Lung (tissue), 12 donors: ENCODE measurements around the gene HSPA1B. TPM values are rescaled to one million over a fixed set of nuclear protein-coding genes. Genes with fewer than 3 reads are reported as not detected.
"Not testable (repeated sequence)": the region's sequence is repeated elsewhere in the genome, so short reads cannot be mapped to it uniquely, and the experiment has no call there.

Source experiments
- ATAC-seq: fragments of 200-7000 bp; cut with Tn5 transposase; one replicate; pipeline ENCODE4 v1.9.1; 2020; ENCODE audit warnings: moderate number of reproducible peaks; ENCODE audit not compliant: insufficient read depth, low FRiP score
- DNase-seq, 3 donors: peaks; one replicate each; pipeline ENCODE4 v3.0.0-alpha.2; 2013 to 2017
- H3K27ac ChIP-seq, 2 donors: one replicate each; pipeline ENCODE4 v1.5.1; 2013; ENCODE audit warnings: mild to moderate bottlenecking in 2 of 2, moderate library complexity in 2 of 2, control low read depth in 1 of 2, inconsistent platforms in 1 of 2, low read depth in 1 of 2, low read length in 1 of 2
- H3K27me3 ChIP-seq, 3 donors: one replicate each; pipeline ENCODE4 v1.5.1; 2013; ENCODE audit warnings: low read length in 2 of 3; ENCODE audit not compliant: control insufficient read depth in 3 of 3, insufficient read depth in 3 of 3
- H3K36me3 ChIP-seq, 4 donors: one replicate each; pipeline ENCODE4 v1.5.1; 2013; ENCODE audit warnings: low read length in 4 of 4, mild to moderate bottlenecking in 1 of 4, moderate library complexity in 1 of 4; ENCODE audit not compliant: control insufficient read depth in 4 of 4, insufficient read depth in 4 of 4
- H3K4me1 ChIP-seq, 5 donors: one replicate each; pipeline ENCODE4 v1.5.1; 2013; ENCODE audit warnings: low read length in 5 of 5, mild to moderate bottlenecking in 2 of 5, moderate library complexity in 1 of 5; ENCODE audit not compliant: control insufficient read depth in 5 of 5, insufficient read depth in 5 of 5
- H3K4me3 ChIP-seq: one replicate; pipeline ENCODE4 v1.5.1; 2013; ENCODE audit warnings: mild to moderate bottlenecking, control low read depth, moderate library complexity
- H3K9ac ChIP-seq, 2 donors: one replicate each; pipeline ENCODE4 v1.5.1; 2013; ENCODE audit warnings: low read length in 2 of 2, control low read depth in 1 of 2; ENCODE audit not compliant: insufficient read depth in 1 of 2
- H3K9me3 ChIP-seq, 4 donors: one replicate each; pipeline ENCODE4 v1.5.1; 2013; ENCODE audit warnings: low read length in 3 of 4, mild to moderate bottlenecking in 1 of 4, moderate library complexity in 1 of 4; ENCODE audit not compliant: control insufficient read depth in 4 of 4, insufficient read depth in 3 of 4
- CTCF ChIP-seq: IDR thresholded peaks from 2 replicates; pipeline ENCODE4 v1.5.1; 2012; ENCODE audit warnings: mild to moderate bottlenecking; ENCODE audit errors: control extremely low read depth, extremely low read depth
- WGBS, 2 donors: extraction: QIAGEN DNeasy Blood & Tissue Kit; methylation state at CpG; one replicate each; pipeline ENCODE4 v1.1.7; 2013; 5-methylcytosine and 5-hydroxymethylcytosine counted together
- polyA plus RNA-seq, 2 donors: library from polyadenylated mRNA; stranded (reverse); fragments of 200-250 nt; gene quantifications; one replicate each; pipeline ENCODE4 v1.2.1, GENCODE V29; 2013
- total RNA-seq, 2 donors: library from RNA; depleted of rRNA in 1 of 2; stranded (reverse); fragments of >200 nt in 1 of 2; gene quantifications; one replicate each; pipeline ENCODE4 v1.2.1, GENCODE V29; 2014 to 2021
- donor health status: control.
- donor health status: control.
- donor health status: Bipolar disorder and iron deficiency.
- donor health status: healthy.
- donor health status: DM: yes; HTN: yes; CAD: no.

Gene HSPA1B
- total and polyA plus RNA-seq, 4 donors = 33.2 to 1,377 (median 99.4) TPM

GRCh38 chr6:31796993-31797385, 30.5 kb upstream of the HSPA1B start:
- TF ChIP-seq CTCF = no peak
- 86 to 87% methylated on average over 2 of the region's 2 CpGs for WGBS, 2 donors
- no peaks in the 10 kb centered on the region for H3K27me3 ChIP-seq
- no peak overlapping the region for H3K4me3 ChIP-seq
- peaks cover 0 to 12% (median 10%) of the 10 kb centered on the region in 4 donors for H3K36me3 ChIP-seq
- ATAC-seq (no peak), DNase-seq (no peak)
- H3K27ac ChIP-seq = no peak overlapping the region
- no peak overlapping the region for H3K9ac ChIP-seq
- no peaks in the 10 kb centered on the region for H3K9me3 ChIP-seq
- peaks cover 0 to 13% (median 5%) of the 10 kb centered on the region in 5 donors for H3K4me1 ChIP-seq

- DNase-seq (peak in 1 of 3 donors; percentile 20), ATAC-seq (no peak)
- Histone ChIP-seq H3K27me3 (no peaks in the 10 kb centered on the region), H3K4me3 (no peak overlapping the region), H3K27ac (no peak overlapping the region), H3K4me1 (peaks cover 0 to 13% (median 5%) of the 10 kb centered on the region in 5 donors), H3K9ac (no peak overlapping the region), H3K9me3 (no peaks in the 10 kb centered on the region), H3K36me3 (peaks cover 0 to 12% (median 7%) of the 10 kb centered on the region in 4 donors)
- 24 to 31% methylated on average over 5 of the region's 5 CpGs for WGBS, 2 donors
- no peak for TF ChIP-seq CTCF
These were observed 29.9 kb upstream of the HSPA1B start for GRCh38 chr6:31797588-31797987.

- peaks cover 0 to 4% (median 0%) of the 10 kb centered on the region in 5 donors for H3K4me1 ChIP-seq
- H3K4me3 ChIP-seq = no peak overlapping the region
- WGBS, 2 donors = 86 to 96% methylated on average over 12 of the region's 12 CpGs
- H3K9ac ChIP-seq = no peak overlapping the region
- DNase-seq (no peak), ATAC-seq (no peak)
- TF ChIP-seq CTCF = no peak
- no peaks in the 10 kb centered on the region for H3K9me3 ChIP-seq
- H3K27me3 ChIP-seq = no peaks in the 10 kb centered on the region
- H3K36me3 ChIP-seq = peaks cover 0 to 12% (median 5%) of the 10 kb centered on the region in 4 donors
- no peak overlapping the region for H3K27ac ChIP-seq
These were observed 27.8 kb upstream of the HSPA1B start for GRCh38 chr6:31799781-31800180.

GRCh38 chr6:31801031-31801927, 26.3 kb upstream of the HSPA1B start:
- H3K4me3 ChIP-seq, H3K27me3 ChIP-seq, DNase-seq, H3K9me3 ChIP-seq, H3K9ac ChIP-seq, H3K27ac ChIP-seq, ATAC-seq, H3K4me1 ChIP-seq: not testable (repeated sequence)
- WGBS, 2 donors = 91 to 96% methylated on average over 8 of the region's 8 CpGs
- peaks cover 0 to 12% (median 5%) of the 10 kb centered on the region in 4 donors for H3K36me3 ChIP-seq
